GM23248 (cell line): ENCODE measurements around the gene GHITM. TPM values are rescaled to one million over a fixed set of nuclear protein-coding genes. Genes with fewer than 3 reads are reported as not detected.
"Not testable (repeated sequence)": the region's sequence is repeated elsewhere in the genome, so short reads cannot be mapped to it uniquely, and the experiment has no call there.

Experiments
- DNase-seq: peaks from one replicate; pipeline ENCODE4 v3.0.0-alpha.2; 2015
- H2AFZ ChIP-seq: fragments of 200-600 bp; sonication (generic); 2 replicates; pipeline ENCODE4 v1.6.1; 2016; ENCODE audit warnings: antibody characterized with exemption
- H3F3A ChIP-seq: fragments of 200-600 bp; sonication (generic); 2 replicates; pipeline ENCODE4 v1.6.1; 2016; ENCODE audit warnings: mild to moderate bottlenecking, antibody characterized with exemption, mixed run types; ENCODE audit not compliant: insufficient read depth
- H3K27ac ChIP-seq: fragments of 200-600 bp; sonication (generic); 2 replicates; pipeline ENCODE4 v1.5.1; 2016; ENCODE audit warnings: mild to moderate bottlenecking
- H3K27me3 ChIP-seq: fragments of 200-600 bp; sonication (generic); replicated peaks from 2 replicates; pipeline ENCODE4 v1.6.1; 2016; ENCODE audit warnings: mild to moderate bottlenecking; ENCODE audit not compliant: insufficient read depth
- H3K36me3 ChIP-seq: fragments of 200-600 bp; sonication (generic); 2 replicates; pipeline ENCODE4 v1.6.1; 2016; ENCODE audit warnings: low read depth, mild to moderate bottlenecking
- H3K4me1 ChIP-seq: fragments of 200-600 bp; sonication (generic); 2 replicates; pipeline ENCODE4 v1.6.1; 2016; ENCODE audit warnings: mild to moderate bottlenecking; ENCODE audit not compliant: insufficient read depth
- H3K4me2 ChIP-seq: fragments of 200-600 bp; sonication (generic); one replicate; pipeline ENCODE4 v1.6.1; 2016; ENCODE audit warnings: mild to moderate bottlenecking; ENCODE audit not compliant: unreplicated experiment
- H3K4me3 ChIP-seq: fragments of 200-600 bp; sonication (generic); 2 replicates; pipeline ENCODE4 v1.5.1; 2016; ENCODE audit warnings: mild to moderate bottlenecking
- H3K79me2 ChIP-seq: fragments of 200-600 bp; sonication (generic); 2 replicates; pipeline ENCODE4 v1.6.1; 2016; ENCODE audit warnings: mild to moderate bottlenecking; ENCODE audit not compliant: insufficient read depth
- H3K9ac ChIP-seq: fragments of 200-600 bp; sonication (generic); 2 replicates; pipeline ENCODE4 v1.6.1; 2016; ENCODE audit warnings: mild to moderate bottlenecking
- H3K9me2 ChIP-seq: fragments of 200-600 bp; sonication (generic); 2 replicates; pipeline ENCODE4 v1.6.1; 2016; ENCODE audit warnings: mixed run types, mild to moderate bottlenecking, moderate library complexity; ENCODE audit not compliant: insufficient read depth
- H3K9me3 ChIP-seq: fragments of 200-600 bp; sonication (generic); one replicate; pipeline ENCODE4 v1.6.1; 2017; ENCODE audit warnings: low read depth
- H4K20me1 ChIP-seq: fragments of 200-600 bp; sonication (generic); 2 replicates; pipeline ENCODE4 v1.6.0; 2016; ENCODE audit not compliant: insufficient read depth
- EZH2 ChIP-seq: fragments of 200-600 bp; sonication (generic); IDR thresholded peaks from 2 replicates; pipeline ENCODE4 v1.6.1; 2018; ENCODE audit warnings: antibody characterized with exemption, mild to moderate bottlenecking; ENCODE audit not compliant: insufficient read depth, poor library complexity, severe bottlenecking
- EZH2phosphoT487 ChIP-seq: fragments of 200-600 bp; sonication (generic); IDR thresholded peaks from 2 replicates; pipeline ENCODE4 v1.6.1; 2018; ENCODE audit warnings: antibody characterized with exemption, moderate library complexity, mild to moderate bottlenecking, low read depth; ENCODE audit not compliant: insufficient read depth
- WGBS, 2 experiments: methylation state at CpG; one replicate each; pipeline ENCODE4 v1.1.6; 2015 to 2017; ENCODE audit warnings: low lambda C conversion rate in 2 of 2, low coverage in 1 of 2; ENCODE audit errors: missing lambda C conversion rate in 2 of 2; 5-methylcytosine and 5-hydroxymethylcytosine counted together
- in situ Hi-C: fragments of 300-500 bp; cut with MboI; formaldehyde crosslinking; loops from 2 replicates; pipeline ENCODE4 v1.15.0; 2020
- polyA plus RNA-seq: library from polyadenylated mRNA; unstranded; fragments of >200 nt; fragmentation: Nextera tagmentation; extraction: Ambion mirVana; gene quantifications from 2 replicates; pipeline ENCODE4 v1.2.1, GENCODE V29; 2016
- total RNA-seq: library from RNA; depleted of rRNA; stranded (reverse); fragments of >200 nt; shearing (Covaris generic); gene quantifications from 2 replicates; pipeline ENCODE4 v1.2.3, GENCODE V29; 2014

The GHITM gene
- total and polyA plus RNA-seq, 2 experiments from 2014 or later: 205 to 258 TPM

DNA sequence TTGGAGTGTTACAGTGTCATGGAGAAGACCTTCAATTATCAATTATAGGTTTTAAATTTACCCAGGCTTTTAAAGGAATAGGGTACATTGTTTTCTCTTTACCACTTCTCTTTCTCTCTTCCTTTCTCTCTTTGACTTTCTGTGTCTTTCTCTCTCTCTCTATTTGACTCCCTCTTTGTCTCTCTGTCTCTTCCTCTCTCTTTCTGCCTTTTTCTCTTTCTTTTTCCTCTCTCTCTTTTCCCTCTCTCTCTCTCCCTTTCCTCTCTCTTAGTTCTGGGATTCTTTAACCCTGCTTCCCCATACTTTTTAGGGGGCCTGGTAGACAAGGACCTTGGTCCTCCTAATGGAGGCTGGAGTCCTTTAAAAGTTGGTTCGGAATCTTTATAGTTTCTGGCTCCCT lies 15.9 kb upstream of the GHITM start:
- Histone ChIP-seq H3K4me2 (no peak overlapping the region), H2AFZ (no peak overlapping the region), H3K27me3 (no peaks in the 10 kb centered on the region), H3F3A (no peaks in the 10 kb centered on the region), H3K9ac (no peak overlapping the region), H3K4me3 (no peak overlapping the region), H3K27ac (no peak overlapping the region), H3K4me1 (no peaks in the 10 kb centered on the region), H3K9me3 (no peaks in the 10 kb centered on the region), H4K20me1 (no peaks in the 10 kb centered on the region), H3K36me3 (no peaks in the 10 kb centered on the region), H3K9me2 (no peaks in the 10 kb centered on the region), H3K79me2 (no peaks in the 10 kb centered on the region)
- 27 to 45% methylated on average over 1 of the region's 1 CpG for WGBS, 2 experiments
- no peak for DNase-seq
- in situ Hi-C loops: no loop called here
- TF ChIP-seq EZH2phosphoT487: no peak
- no peak for TF ChIP-seq EZH2

DNA sequence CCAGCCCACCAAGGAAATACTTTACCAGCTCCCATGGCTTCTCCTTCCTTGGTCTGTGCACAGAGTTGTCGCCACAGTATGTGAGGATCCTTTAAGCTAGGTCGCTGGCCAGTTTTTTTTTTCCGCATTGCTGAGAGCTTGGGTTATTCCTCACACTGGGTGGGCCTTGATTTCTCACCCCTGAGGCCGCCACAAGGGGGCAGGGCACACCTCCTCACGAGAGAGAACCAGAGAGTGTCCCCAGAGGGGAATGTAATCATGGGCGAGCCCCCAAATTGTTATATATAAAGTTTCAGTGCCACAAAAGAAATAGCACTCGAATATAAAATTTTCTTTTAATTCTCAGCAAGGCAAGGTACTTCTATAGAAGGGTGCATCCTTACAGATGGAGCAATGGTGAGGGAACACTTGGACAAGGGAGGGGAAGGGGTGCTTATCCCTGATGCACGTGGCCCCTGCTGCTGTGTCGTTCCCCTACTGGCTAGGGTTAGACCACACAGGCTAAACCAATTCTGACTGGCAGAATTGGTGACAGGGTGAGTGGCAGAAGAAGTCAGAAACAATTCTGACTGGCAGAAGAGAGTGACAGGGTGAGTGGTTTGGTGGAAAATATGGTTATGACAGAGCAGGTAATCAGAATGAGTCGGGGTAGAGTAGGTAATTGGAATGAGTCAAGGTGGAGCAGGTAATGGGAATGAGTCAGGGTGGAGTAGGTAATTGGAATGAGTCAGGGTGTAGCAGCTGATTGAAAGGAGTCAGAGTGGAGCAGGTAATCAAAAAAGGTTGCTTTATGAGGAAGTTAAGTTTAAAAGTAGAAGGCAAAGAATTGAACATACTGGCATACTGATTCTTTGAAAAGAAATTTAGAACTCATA lies 13.2 kb upstream of the GHITM start:
- H3K27ac ChIP-seq, H3K9me2 ChIP-seq, H3K9ac ChIP-seq, H3K79me2 ChIP-seq, H3K27me3 ChIP-seq, H2AFZ ChIP-seq, H3K4me2 ChIP-seq, H3K9me3 ChIP-seq, H3K4me1 ChIP-seq, in situ Hi-C loops, H3K36me3 ChIP-seq, DNase-seq, H3F3A ChIP-seq, H3K4me3 ChIP-seq, H4K20me1 ChIP-seq: not testable (repeated sequence)
- 58 to 60% methylated on average over 10 of the region's 10 CpGs for WGBS, 2 experiments

DNA sequence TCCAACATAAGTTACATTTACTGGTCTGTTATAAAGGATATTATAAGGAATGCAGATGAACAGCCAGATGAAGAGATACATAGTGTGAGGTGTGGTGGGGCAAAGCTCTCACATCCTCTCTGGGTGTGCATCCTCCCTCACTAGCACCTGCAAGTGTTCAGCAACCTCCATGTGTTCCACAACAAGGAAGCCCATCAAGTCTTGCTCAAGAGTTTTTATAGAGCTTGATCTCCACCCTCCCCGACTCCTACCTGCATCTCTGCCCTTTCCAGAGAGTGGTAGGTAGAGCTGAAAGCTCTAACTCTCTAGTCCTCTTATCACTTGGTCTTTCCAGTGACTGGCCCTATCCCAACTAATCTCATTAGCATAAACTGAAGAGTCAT lies 12.5 kb upstream of the GHITM start:
- Histone ChIP-seq H3K79me2 (no peaks in the 10 kb centered on the region), H3K4me3 (no peak overlapping the region), H3K27ac (no peak overlapping the region), H3K9ac (no peak overlapping the region), H3K27me3 (no peaks in the 10 kb centered on the region), H3K4me2 (no peak overlapping the region), H4K20me1 (no peaks in the 10 kb centered on the region), H3K9me3 (no peaks in the 10 kb centered on the region), H3K4me1 (no peaks in the 10 kb centered on the region), H2AFZ (no peak overlapping the region), H3F3A (no peaks in the 10 kb centered on the region), H3K9me2 (no peaks in the 10 kb centered on the region), H3K36me3 (no peaks in the 10 kb centered on the region)
- DNase-seq: no peak
- in situ Hi-C loops: no loop called here
- TF ChIP-seq EZH2phosphoT487 (no peak), EZH2 (no peak)
- WGBS, 2 experiments: 8 to 23% methylated on average over 1 of the region's 1 CpG

DNA sequence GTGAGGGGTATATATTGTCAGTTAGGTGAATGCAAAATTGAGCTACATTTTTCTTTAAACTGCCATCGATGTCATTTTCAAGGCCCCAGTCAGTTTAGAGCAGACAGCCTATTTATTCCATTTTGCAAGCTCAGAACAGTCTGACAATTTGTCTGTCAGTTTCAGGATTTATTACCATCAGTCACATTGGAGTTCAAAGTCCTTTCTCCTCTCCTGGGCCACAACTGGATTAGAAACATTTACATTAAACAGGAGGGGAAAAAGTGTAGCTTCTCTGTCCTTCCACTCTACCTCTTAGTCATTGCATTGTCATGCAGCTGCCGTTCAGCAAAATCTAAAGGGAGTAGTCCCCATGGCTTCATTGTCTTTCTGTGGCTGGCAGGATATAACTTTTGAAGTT lies 3.5 kb upstream of the GHITM start:
- 26 to 34% methylated on average over 2 of the region's 2 CpGs for WGBS, 2 experiments
- no peak for DNase-seq
- Histone ChIP-seq H3K4me2 (no peak overlapping the region), H3K9me3 (no peaks in the 10 kb centered on the region), H3K36me3 (no peaks in the 10 kb centered on the region), H3F3A (no peaks in the 10 kb centered on the region), H3K27me3 (peaks cover 6% of the 10 kb centered on the region; the same call in 1 of the 2 replicates), H3K4me1 (peaks cover 4% of the 10 kb centered on the region), H2AFZ (no peak overlapping the region), H3K79me2 (peaks cover 14% of the 10 kb centered on the region), H3K9ac (no peak overlapping the region), H4K20me1 (no peaks in the 10 kb centered on the region), H3K4me3 (no peak overlapping the region), H3K27ac (no peak overlapping the region), H3K9me2 (no peaks in the 10 kb centered on the region)
- TF ChIP-seq EZH2 (no peak), EZH2phosphoT487 (no peak)
- in situ Hi-C loops: no loop called here
